A549 (cell line): ENCODE measurements around the gene ROCK1.

Experiments used
- FOSL2 ChIP-seq, 2 experiments: fragments of 450-650 bp in 1 of 2; fragments of >200 bp in 1 of 2; sonication (Bioruptor Twin) in 1 of 2; formaldehyde crosslinking; IDR thresholded peaks; 2 replicates each; pipeline versions ENCODE4 v1.5.0 to v1.6.1; 2016 to 2020; ENCODE audit warnings: mild to moderate bottlenecking in 1 of 2, moderate library complexity in 1 of 2
- POLR2A ChIP-seq: IDR thresholded peaks from 2 replicates; pipeline ENCODE4 v1.6.1; 2012; ENCODE audit warnings: mild to moderate bottlenecking, low read length

DNA sequence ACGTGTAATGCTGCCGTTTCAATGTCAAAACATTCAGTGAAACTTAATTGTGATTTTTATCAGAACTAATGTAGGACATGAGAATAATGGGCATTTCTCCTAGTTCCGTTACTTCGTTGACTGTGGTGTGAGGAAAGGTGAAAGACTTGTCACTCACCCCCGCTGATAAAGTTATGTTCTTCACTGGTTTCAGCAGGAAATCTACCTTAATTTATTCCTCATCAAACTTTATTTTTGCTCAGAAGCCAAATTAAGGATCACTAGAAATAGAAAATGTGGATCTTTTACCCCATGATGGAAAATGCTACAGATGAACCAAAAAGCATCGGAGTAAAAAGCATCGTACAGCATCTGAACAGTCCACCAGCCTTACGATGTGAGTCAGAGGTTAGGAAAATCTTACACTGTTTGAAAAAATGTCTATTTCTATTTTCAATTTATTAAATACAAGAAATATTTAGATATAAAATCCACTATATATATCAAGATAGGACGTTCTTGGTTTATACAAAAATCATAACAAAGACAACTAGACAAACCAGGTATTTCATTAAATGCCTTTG, 1.0 kb upstream of the ROCK1 start:
- no peak for TF ChIP-seq FOSL2 (IDR thresholded peaks at IDR 0.05)
- TF ChIP-seq FOSL2 (CRISPR knock-in tag; IDR thresholded peaks at IDR 0.05) = no peak
- no peak for TF ChIP-seq POLR2A
